OCI-LY7 (cell line): ENCODE measurements around the gene H19. TPM values are rescaled to one million over a fixed set of nuclear protein-coding genes. Genes with fewer than 3 reads are reported as not detected.

ENCODE experiments used
- BruUV-seq: library from RNA; stranded (reverse); fragments of 400-500 nt; replicated peaks from 2 replicates; lab custom pipeline; 2021; lab: Mats Ljungman, UMichigan
- CTCF ChIA-PET: fragments of 300-600 bp; sonication (Branson Sonifier 250); formaldehyde crosslinking; loops from one replicate; lab custom pipeline; 2022; ENCODE audit warnings: antibody characterized with exemption; ENCODE audit not compliant: unreplicated experiment; lab: Charles Lee
- POLR2A ChIA-PET: fragments of 300-600 bp; sonication (Branson Sonifier 250); formaldehyde crosslinking; loops from one replicate; lab custom pipeline; 2022; ENCODE audit warnings: antibody characterized with exemption; lab: Charles Lee
- DNase-seq: peaks from one replicate; pipeline ENCODE4 v3.0.0-alpha.2; 2015; ENCODE audit warnings: low spot score
- H2AFZ ChIP-seq: fragments of 200-600 bp; sonication (generic), shearing (Covaris generic); 2 replicates; pipeline ENCODE4 v1.6.1; 2014; ENCODE audit warnings: mild to moderate bottlenecking, antibody characterized with exemption, low read length, moderate library complexity
- H3K27ac ChIP-seq: fragments of 200-600 bp; sonication (generic); 2 replicates; pipeline ENCODE4 v1.5.1; 2014; ENCODE audit warnings: mixed run types, low read depth, mild to moderate bottlenecking, moderate library complexity, low read length, inconsistent platforms; ENCODE audit not compliant: poor library complexity, severe bottlenecking
- H3K36me3 ChIP-seq: fragments of 200-600 bp; sonication (generic); 2 replicates; pipeline ENCODE4 v1.6.1; 2014; ENCODE audit warnings: mild to moderate bottlenecking, antibody characterized with exemption, low read length, moderate library complexity, mixed read lengths; ENCODE audit not compliant: insufficient read depth
- H3K4me1 ChIP-seq: fragments of 200-600 bp; sonication (generic); 2 replicates; pipeline ENCODE4 v1.5.1; 2014; ENCODE audit warnings: mild to moderate bottlenecking, low read length; ENCODE audit not compliant: insufficient read depth, poor library complexity, severe bottlenecking
- H3K4me2 ChIP-seq: fragments of 200-600 bp; sonication (generic); 2 replicates; pipeline ENCODE4 v1.6.1; 2014; ENCODE audit warnings: mild to moderate bottlenecking, low read length
- H3K4me3 ChIP-seq: fragments of 200-600 bp; sonication (generic); 2 replicates; pipeline ENCODE4 v1.5.1; 2014; ENCODE audit warnings: mild to moderate bottlenecking, low read depth, low read length; ENCODE audit not compliant: poor library complexity, severe bottlenecking
- H3K79me2 ChIP-seq: fragments of 200-600 bp; sonication (generic); 2 replicates; pipeline ENCODE4 v1.6.1; 2016; ENCODE audit warnings: low read depth, mild to moderate bottlenecking, low read length, moderate library complexity, mixed read lengths; ENCODE audit not compliant: insufficient read depth
- H3K9me2 ChIP-seq: fragments of 200-600 bp; sonication (generic); 2 replicates; pipeline ENCODE4 v1.6.1; 2016; ENCODE audit warnings: mild to moderate bottlenecking, low read length, mixed read lengths; ENCODE audit not compliant: insufficient read depth
- H3K9me3 ChIP-seq: fragments of 200-600 bp; sonication (generic); 2 replicates; pipeline ENCODE4 v1.6.1; 2014; ENCODE audit warnings: mild to moderate bottlenecking, mixed run types, low read length, mixed read lengths
- H4K20me1 ChIP-seq: fragments of 200-600 bp; sonication (generic); 2 replicates; pipeline ENCODE4 v1.6.1; 2014; ENCODE audit warnings: mild to moderate bottlenecking, antibody characterized with exemption, low read length, moderate library complexity, mixed read lengths; ENCODE audit not compliant: insufficient read depth
- CTCF ChIP-seq: fragments of 200-600 bp; sonication (generic); conservative IDR thresholded peaks from 2 replicates; pipeline ENCODE4 v1.5.1; 2014; ENCODE audit warnings: mild to moderate bottlenecking, antibody characterized with exemption, low read length, moderate library complexity, mixed read lengths
- EZH2phosphoT487 ChIP-seq: fragments of 200-600 bp; sonication (generic); IDR thresholded peaks from 2 replicates; pipeline ENCODE4 v1.6.1; 2018; ENCODE audit warnings: low read depth, borderline replicate concordance, mild to moderate bottlenecking, mixed run types, antibody characterized with exemption, low read length, moderate library complexity, mixed read lengths
- intact Hi-C: fragments of 100-400 bp; cut with micrococcal nuclease; formaldehyde crosslinking; loops from one replicate; pipeline ENCODE4 v1.10.0; 2022; ENCODE audit not compliant: unreplicated experiment
- total RNA-seq, 2 experiments: library from RNA; depleted of rRNA in 1 of 2; stranded (reverse); fragments of >200 nt in 1 of 2; shearing (Covaris generic) in 1 of 2; gene quantifications; 2 replicates each; pipeline ENCODE4 v1.2.3, GENCODE V29; 2014 to 2022

Gene H19
- total RNA-seq, 2 experiments from 2014 or later: not detected

- ChIA-PET CTCF (no interaction called here), POLR2A (no interaction called here)
- no peak for TF ChIP-seq EZH2phosphoT487
- no peak for DNase-seq
- intact Hi-C loops: no loop called here
- Histone ChIP-seq H3K36me3 (no peaks in the 10 kb centered on the region), H3K4me3 (no peak overlapping the region), H3K27ac (no peak overlapping the region), H3K79me2 (no peaks in the 10 kb centered on the region), H4K20me1 (no peaks in the 10 kb centered on the region), H3K9me3 (no peaks in the 10 kb centered on the region), H3K9me2 (no peaks in the 10 kb centered on the region), H2AFZ (no peak overlapping the region), H3K4me1 (no peaks in the 10 kb centered on the region), H3K4me2 (no peak overlapping the region)
- BruUV-seq: no TSS peak
Observed at GRCh38 chr11:1994121-1994520, 3.5 kb downstream of the H19 start.

- Histone ChIP-seq H2AFZ (no peak overlapping the region), H3K9me3 (no peaks in the 10 kb centered on the region), H3K4me3 (no peak overlapping the region), H3K4me2 (no peak overlapping the region), H3K27ac (no peak overlapping the region), H3K4me1 (no peaks in the 10 kb centered on the region), H4K20me1 (no peaks in the 10 kb centered on the region), H3K9me2 (no peaks in the 10 kb centered on the region), H3K36me3 (no peaks in the 10 kb centered on the region), H3K79me2 (no peaks in the 10 kb centered on the region)
- no peak for DNase-seq
- TF ChIP-seq CTCF (no peak), EZH2phosphoT487 (no peak)
- POLR2A ChIA-PET: no interaction called here
- no TSS peak for BruUV-seq
- CTCF ChIA-PET: no interaction called here
- intact Hi-C loops: no loop called here
Observed at GRCh38 chr11:1992111-1992510, 5.5 kb downstream of the H19 start.

- no peak overlapping the region for H2AFZ ChIP-seq
- no peak for DNase-seq
- H3K79me2 ChIP-seq: no peaks in the 10 kb centered on the region
- H3K4me1 ChIP-seq: no peaks in the 10 kb centered on the region
- ChIA-PET CTCF (no interaction called here), POLR2A (no interaction called here)
- no peaks in the 10 kb centered on the region for H3K9me3 ChIP-seq
- H4K20me1 ChIP-seq: no peaks in the 10 kb centered on the region
- H3K9me2 ChIP-seq: no peaks in the 10 kb centered on the region
- BruUV-seq: no TSS peak
- intact Hi-C loops: no loop called here
- TF ChIP-seq CTCF: no peak
- no peak for TF ChIP-seq EZH2phosphoT487
- H3K36me3 ChIP-seq: no peaks in the 10 kb centered on the region
- H3K4me2 ChIP-seq: no peak overlapping the region
- no peak overlapping the region for H3K27ac ChIP-seq
- H3K4me3 ChIP-seq: no peak overlapping the region
Observed at GRCh38 chr11:1990872-1991578, 6.6 kb downstream of the H19 start.
